A204.1 (cell line): Measurements from ENCODE around the gene VTI1A.

Experiments
- FAIRE-seq: peaks from 2 replicates; lab custom pipeline; 2012; peaks lifted over from hg19 to GRCh38; lab: Jason Lieb, UNC

Gene VTI1A

DNA sequence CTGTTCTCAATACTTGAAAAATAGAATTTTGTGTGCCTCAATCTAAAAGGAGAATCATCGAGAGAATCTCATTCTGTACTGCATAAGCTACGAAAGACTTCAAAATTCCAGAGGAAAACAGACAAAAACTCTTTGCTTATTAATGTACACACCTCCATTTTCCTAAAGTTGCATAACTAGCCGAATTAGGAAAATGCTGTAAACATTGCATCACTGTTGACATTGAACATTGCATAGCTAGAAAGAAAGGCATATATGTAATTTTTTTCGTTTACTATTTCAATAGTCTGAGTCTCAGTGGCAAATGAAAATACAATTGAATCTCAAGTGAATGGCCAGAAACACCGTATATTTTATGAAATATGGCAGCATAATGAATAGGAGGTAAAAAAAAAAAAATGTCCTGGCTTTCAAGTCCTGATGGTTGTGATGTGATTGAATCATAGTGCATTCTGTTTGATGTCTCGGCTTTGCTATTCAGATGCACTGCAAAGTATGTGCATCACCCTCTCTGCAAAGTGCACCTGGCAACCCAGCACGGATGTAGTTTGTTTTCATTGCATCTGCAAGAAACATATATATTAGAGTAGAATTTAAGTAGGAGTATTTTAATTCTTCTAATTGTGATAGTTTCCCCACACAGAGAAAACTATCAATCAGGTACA, 196.7 kb downstream of the VTI1A start:
- FAIRE-seq = no peak

DNA sequence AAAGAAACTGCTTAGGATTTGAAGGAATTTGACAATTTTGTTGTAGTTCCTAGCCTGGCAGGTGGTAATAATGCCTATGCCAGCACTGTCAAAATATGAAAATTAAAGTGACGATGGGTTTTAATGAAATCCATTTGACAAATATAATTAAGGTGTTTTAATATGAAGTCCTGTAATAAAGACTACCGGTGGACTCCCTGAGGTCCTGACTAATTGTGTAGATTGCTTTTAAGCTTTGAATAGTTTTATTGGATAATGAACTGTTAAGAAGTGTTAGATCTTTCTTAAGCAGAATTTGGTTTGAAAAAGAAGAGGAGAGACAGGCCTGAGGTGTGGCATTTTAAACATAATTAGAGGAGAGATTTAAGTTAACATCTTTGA, 197.2 kb downstream of the VTI1A start:
- no peak for FAIRE-seq

DNA sequence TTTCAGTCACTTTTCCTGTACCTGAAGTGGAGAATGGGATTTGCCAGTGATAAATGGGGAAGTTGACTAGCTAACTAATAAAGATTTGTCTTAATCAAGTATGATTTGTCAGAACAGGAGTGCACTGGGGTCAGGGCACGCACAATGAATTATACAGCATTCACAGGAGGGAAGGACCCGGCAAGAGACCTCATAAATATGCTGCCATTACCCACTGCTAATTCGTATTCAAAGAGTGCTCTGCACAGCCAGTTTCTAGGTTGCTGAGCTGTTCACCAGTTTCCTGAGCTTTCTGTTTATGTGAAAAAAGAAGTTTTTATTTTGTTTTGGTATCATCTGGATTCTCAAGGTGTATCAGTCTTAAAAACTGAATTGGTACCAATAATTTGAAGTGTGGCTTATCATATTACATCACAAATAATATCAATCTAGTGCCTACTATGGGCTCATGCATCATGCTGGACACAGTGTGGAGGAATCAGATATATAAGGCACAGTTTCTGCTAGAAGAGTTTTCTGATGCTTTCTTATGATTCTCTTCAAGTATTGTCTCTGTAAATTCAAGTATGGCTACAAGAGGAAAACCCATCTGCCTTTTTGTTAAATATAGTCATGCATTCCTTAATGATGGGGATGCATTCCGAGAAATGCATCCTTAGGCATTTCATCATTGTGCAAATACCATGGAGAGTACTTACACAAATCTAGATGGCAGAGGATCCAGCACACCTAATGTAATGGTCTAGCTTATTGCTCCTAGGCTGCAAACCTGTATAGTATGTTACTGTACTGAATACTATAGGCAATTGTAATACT, 202.2 kb downstream of the VTI1A start:
- FAIRE-seq = no peak

DNA sequence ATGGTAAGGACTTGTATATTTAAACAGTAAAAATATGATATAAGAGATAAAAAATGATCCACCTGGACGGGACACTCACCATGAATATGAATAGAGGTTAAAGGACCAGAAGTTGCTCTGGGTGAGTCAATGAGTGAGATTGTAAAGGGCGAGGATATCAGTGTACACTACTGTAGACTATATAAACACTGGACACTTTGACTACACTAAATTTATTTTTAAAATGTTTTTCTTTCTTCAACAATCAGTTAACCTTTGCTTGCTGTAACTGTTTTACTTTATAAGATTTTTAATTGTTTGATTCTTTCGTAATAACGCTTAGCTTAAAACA, 202.8 kb downstream of the VTI1A start:
- FAIRE-seq = peak; percentile 76

DNA sequence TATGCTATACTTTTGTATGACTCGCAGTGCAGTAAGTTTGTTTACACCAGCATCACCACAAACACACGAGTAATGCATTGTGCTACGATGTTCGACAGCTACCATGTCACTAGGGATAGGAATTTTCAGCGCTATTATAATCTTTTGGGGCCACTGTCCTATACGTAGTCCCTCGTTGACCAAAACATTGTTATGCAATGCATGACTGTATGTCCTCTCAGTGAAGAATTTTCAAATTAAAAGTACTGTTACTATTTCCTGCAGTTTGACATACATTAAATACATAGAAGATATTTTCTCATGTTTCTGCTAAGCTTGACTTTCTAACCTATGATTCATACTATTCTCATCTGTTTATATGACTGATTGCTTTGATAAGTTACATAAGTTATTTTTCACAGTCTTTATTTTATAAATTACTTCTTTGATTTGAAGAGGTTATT, 203.6 kb downstream of the VTI1A start:
- FAIRE-seq = no peak

DNA sequence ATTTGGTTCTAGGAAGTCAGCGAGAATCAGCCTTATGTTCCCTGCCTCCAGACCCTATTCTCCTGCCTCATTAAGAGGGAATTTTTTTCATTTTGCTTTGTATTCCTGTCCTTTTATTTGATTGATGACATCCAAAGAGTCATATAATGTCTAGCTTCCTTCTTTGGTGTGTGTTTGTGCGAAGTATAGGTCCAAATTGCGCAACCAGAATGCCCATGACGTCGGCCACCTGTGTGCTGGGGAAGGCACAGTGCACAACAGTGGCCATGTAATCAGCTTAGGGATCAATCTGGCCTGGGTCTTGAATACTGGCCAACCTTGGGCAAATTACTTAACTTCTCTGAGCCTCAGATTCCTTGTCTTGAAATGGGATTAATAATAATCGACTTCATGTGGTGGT, 206.2 kb downstream of the VTI1A start:
- FAIRE-seq = no peak

DNA sequence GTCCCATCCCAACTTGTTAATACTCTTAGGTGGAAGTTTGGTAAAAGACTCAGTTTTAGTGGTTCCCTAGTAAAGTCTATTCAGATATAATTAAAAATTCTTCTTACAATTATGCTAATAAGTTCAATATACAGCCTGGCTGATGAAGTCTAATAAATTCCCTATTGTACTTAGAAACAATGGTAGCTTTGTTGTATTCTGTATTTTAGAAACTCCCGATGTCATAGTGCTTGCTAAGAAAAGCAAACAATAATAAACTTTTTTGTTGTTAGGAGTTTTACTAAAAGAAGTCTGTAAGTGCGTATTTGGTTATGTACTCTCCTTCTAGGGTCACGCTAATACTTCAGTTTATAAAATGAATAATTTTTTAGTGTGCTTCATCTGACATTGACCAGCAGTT, 206.8 kb downstream of the VTI1A start:
- FAIRE-seq = no peak

DNA sequence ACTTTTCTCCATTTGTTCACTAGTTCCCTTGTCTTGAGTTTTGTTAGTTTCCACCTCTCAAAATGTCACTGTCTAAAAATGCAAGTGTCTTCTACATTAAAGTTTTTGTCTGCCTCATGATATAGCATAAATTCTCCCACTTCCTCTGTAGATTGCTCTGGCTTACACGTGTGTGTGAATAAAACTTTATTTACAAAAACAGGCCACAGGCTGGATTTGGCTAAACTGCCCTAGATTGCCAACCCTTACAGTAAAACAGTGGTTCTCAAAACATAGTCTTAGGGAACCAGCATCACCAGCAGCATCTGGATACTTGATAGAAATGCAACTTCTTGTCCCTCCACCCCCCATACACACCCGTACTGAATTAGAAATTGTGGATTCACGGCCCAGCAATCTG, 207.8 kb downstream of the VTI1A start:
- no peak for FAIRE-seq

DNA sequence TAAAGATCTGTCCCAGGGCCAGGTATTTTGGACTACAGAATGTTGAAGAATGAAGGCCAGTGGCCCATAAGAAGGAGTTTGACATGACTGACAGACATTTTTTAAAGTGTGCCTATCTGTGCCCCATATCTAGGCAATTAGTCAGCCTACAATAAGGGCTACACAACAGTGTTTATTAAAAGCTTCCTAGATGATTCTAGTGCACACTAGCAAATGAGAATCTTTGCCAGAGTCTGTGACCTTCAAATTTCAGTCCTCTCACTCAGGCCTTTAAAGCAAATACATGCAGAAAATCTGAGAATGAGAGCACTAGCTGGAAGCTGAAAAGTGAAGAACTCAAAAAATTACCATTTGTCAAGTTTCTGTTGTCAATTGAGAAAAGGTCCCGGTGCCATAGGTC, 208.7 kb downstream of the VTI1A start:
- no peak for FAIRE-seq

DNA sequence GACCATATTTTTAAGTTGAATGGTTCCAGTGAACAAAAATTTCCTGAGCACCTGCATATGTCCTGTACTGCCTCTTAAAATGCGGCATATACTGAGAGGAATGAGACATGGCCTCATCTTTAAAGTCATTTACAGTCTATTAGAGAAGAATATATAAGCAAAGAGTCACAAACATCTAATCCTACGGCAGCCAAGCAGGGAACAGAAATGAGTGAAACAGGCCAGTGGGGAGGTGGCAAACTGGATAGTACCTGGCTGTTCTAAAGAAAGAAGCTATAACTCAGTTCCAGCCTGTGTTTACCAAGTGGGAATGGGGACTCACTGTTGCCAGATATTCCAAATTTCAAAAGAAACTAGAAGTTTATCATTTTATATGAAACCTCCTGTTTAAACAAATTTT, 211.4 kb downstream of the VTI1A start:
- FAIRE-seq = no peak

DNA sequence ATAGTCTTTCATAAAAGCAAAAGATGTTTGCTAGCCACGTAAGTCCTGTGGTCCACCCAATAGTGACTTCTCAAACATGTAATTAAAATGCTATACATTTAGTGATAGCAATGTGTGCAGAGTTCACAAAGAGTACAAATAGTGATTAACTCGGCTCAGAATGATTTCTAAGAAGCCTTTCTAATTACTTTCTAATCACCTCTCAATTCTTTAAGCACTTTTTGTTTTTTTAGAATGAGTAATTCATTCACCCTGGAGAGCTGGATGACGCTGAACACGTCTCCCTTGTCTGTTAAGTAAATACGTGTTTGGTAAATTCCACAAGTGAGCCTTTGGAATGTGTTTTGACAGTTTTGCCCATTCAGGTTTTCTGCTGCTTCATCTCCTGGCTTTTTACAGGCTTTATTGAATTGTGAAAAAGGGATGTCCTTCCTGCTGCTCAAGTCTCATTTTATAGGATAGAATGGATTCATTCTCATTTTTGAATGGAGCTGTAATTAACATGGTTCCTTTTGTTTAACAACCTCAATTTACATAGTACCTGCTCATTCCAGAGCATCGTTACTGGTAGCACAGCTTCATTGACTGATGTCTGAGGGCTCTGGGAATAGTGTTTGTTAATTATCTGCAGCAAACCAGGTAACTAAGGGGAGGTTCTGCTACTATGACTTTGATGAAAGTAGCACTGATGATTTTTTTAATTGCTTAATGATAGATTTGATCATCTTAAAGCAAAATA, 212.1 kb downstream of the VTI1A start:
- no peak for FAIRE-seq

DNA sequence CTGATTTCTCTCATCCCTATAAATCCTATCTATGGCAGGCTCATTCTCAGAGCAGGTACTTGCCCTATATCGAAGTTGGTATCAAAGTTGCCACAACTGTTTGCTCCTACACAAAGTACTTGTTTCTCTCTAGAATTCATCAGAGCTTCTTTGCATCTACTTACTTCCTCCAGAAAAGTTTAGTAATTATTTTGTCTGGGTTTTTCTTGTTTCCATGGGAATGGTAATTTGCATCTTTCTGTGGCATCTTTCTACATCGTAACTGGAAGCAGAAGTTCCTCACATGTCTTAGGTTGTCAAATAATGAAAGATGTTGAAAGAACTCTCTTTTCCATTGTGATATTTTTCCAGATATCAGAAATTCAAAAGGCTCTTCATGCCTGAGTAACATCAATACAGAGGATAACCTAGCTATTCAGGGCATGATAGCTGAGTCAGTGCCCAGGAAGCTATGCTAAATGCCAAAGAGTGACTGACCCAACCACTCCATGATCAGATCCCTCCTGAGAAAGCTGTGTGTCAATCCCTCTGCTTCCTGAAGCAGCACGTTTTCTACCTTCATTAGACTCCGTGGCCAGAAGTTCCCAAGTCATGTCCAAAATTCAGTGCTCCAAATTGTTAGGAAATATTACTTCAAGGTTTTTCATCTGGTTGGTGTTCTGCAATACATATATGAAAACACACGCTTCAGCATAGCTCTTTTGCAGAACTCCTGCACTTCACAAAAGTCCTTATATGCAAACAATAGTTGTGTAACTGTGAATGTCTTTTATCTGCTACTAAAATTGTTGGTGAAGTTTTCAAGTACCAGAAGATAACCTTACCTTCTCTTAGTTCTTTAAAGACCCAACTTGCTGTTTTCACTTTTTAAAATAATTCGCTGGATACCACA, 216.5 kb downstream of the VTI1A start:
- no peak for FAIRE-seq

DNA sequence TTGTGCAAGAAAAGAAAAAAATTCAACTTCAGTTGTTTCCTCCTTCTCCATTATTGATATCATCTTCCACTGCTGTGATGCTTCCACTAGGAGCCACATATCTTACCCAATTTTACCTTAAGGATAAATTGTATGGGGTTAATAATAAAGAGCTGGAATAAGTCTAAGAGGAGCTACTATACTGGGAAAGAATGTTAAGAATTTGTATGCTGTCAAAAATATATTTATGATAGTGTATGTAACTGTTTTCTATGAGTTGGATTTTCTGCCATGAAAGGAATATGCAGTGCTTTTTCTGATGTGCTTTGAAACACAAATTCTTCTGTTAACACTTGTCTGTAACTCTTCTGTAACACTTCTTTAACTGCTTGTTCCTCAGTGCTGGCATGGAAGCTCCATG, 219.1 kb downstream of the VTI1A start:
- no peak for FAIRE-seq

DNA sequence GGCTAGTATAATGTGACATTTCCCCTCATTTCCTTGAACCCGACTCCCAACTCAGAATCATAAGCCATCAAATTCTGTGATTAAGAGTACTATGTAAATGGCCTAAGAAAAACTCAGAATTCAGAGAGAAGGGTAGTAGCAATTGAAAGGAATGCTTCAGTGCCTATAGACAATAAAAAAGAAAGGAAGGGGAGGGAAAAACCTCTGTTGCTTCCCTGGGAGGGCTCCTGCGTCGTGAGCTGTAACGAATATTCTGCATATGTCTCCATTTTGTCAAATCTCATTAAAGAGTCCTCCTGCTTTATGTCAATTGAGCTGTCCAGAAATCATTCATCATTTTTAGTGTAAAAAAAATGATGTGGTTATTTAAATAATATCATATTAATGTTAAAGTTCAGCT, 223.0 kb downstream of the VTI1A start:
- FAIRE-seq = no peak

DNA sequence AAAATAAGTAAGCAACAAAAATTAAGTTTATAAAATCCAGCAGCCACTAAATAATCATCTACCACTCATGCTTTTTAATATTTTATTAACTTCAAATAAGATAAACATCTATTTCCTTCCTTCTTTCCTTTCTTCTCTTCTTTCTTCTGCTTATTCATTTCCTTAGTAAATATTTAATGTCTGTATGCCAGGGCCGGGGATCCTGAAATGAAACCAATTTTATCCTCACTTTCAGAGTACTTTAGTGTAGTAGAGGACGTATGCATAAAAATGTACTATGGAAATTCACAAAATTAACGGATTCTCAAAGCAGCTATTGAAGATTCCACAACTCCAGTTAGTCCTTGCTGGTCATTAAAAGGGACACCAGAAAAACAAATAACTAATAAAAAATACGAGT, 224.7 kb downstream of the VTI1A start:
- no peak for FAIRE-seq

DNA sequence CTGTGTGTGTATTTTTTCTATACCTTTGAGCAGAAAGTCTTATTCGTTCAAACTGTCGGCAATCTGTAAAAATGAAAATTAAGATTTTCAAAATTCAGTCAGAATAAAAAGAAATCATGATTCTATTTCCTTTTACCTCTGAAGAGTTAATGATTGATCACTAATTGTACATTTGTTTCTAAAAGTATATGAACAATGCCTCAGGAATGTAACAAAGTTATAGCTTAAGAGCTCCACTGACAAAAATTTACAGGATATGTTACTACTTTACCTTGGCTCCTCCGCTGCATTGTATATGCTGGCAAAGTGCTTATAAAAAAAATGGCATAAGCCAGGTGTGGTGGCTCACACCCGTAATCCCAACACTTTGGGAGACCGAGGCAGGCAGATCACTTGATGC, 225.7 kb downstream of the VTI1A start:
- no peak for FAIRE-seq

DNA sequence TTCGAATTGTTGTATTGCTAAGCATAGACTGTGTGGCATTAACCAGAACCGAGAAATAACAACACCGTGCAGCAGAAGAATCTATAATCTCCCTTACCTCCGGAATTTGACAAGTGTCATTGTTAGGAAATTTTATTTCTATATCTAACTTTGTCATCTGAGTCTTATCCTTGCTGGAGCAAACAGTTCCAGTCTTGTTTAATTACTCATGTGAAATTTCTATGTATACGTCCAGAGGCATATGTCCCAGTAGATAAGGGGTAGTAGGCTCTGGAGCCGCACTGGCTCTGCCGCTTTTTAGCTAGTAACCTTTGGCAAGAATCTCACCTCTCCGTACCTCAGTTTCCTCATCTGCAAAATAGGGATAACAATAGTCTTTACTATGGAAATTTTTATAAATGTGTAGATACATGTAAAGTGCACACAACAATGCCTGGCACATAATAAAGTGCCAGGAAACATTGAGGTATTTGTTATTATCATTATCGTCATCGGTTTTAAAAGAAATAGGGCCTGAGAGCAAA, 228.6 kb downstream of the VTI1A start:
- no peak for FAIRE-seq

DNA sequence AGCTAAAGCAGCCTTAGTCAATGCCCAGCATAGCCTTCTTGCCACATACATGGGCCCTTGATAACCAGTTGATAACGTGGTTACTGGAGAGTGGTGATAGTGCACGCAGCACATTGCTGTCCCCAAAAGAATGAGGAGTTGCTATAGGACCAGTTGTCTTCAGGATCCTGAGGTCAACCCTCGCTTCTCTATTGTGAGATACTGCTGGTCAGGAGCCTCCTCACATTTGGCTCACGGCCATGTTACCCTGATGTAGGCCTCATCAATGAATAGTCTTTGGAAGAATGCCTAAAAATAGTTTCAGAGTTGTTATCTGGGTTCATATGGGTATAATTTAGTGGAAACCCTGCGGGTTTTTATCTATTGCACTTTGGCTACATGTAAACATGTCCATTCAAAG, 230.7 kb downstream of the VTI1A start:
- FAIRE-seq = no peak

DNA sequence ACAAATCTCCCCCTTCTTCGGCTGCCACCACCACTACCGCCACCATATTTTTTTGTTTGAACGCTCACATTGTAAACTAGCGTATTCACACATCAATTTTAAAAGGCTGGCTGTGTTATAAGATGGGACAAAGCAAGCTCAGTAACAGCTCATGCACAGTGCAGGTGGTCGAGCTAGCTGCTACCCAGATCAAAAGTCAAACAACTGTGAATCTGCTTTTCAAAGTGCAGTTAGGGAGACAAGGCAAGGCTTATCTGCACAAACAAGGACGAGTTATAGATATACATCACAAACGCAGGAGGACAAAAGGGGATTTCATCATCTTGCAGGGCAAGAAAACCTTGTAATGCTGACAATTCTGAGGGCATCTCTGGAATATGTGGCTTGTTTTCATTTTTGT, 231.6 kb downstream of the VTI1A start:
- FAIRE-seq = no peak

DNA sequence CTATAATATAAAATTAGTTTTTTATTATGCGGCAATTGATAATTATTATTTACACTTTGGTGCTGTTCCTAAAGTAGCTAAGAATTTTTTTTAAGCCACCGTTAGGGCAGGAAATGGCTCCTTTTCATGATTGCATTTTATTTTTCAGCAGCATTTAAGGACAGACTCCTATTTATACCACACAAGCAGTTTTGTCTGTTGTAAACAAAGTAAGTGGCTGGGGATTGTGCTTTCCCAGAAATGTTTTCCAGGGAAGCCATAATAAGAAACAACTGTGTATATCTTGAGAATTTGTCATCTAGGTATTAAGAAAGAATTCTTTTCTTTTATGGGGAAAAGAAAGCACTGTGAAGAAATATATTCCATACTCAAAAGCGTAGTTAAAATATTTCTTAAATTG, 232.0 kb downstream of the VTI1A start:
- FAIRE-seq = no peak

DNA sequence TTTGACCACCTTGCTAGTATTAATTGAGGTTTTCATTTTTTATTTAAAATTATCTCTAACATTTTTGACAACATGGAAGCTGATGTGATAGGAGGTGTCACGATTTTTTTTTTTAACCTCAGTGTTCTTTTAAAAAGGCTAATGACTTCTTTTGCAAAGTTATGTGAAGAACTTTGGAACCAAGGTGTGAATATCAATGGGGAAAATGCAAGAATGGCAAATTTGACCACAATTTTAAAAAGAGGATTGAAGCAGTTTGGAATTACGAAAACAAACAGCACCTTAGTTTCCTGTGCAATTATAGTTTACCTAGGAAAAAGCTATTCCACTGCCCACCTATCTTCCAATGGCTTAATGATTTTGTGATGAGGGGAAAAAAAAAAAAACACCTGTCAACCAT, 232.4 kb downstream of the VTI1A start:
- FAIRE-seq = no peak

DNA sequence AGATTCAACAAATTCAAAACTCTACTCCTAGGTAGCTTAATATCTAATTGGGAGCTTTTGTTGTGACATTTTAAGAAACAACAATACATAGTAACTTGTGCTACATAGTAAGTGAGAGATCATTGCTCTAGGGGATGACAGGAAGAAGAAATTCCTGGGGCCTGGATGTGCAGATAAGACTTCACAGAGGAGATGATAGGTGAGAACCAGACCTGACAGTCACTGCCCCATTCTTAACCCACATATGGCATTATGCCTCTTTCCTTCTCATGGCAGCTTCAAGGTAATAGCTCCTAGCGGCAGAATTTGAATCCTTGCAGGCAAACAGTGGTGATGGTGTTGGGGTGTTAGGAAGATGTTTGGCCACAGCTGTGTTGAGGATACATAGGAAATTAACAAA, 233.6 kb downstream of the VTI1A start:
- FAIRE-seq = no peak
